ENCODE data around the gene CERCAM. TPM values are rescaled to one million over a fixed set of nuclear protein-coding genes. Genes with fewer than 3 reads are reported as not detected.
"Not testable (repeated sequence)": the region's sequence is repeated elsewhere in the genome, so short reads cannot be mapped to it uniquely, and the experiment has no call there.

Gene CERCAM
- total RNA-seq, 2 donors from 2014 or later, result 0.25 to 0.42 TPM

DNA sequence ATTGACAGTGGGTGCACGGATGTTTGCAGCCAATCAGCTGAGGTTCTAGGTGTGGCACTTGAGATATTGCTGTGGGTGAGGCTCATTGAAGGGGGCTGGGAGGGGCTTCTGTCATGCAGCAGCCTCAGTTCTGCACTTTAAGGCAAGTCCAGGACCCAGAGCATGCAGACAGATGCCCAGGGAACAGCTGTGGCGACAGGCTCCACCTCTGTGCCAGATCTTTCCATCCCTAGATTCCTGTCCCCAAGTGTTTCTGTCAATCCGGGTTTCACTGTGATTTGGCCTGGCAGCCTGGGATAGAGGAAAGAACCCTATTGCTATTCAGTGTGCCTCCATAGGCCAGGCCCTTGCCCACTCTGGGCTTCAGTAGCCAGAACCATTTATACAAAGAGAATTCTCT is 20.8 kb upstream of the CERCAM start:
- no peaks in the 10 kb centered on the region for H3K36me3 Mint-ChIP-seq (ENCODE audit: low read depth)

DNA sequence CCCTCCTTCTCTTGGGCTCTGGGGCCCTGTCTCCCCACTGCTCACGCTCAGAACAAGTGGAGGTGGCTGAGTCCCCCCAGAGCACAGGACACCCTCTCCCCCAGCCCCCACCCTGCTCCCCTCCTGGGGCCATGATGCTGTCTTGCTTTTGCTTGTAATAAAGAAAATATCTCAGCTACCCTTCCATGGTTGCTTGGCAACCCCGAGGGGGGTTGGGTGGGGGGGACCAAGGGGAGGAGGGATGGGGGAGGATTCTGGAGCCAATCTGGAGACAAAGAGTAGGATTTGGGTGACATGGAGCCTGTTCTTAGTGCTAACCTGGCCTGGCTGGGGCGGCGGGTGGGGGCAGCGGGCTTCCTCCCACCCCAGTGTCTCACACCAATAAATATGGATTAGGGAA is 16.1 kb upstream of the CERCAM start:
- Mint-ChIP-seq H3K27ac (no peak overlapping the region), H3K4me3 (no peak overlapping the region), H3K4me1 (peaks cover 2% of the 10 kb centered on the region), H3K36me3 (ENCODE audit: low read depth) (no peaks in the 10 kb centered on the region), H3K27me3 (peaks cover 17% of the 10 kb centered on the region)
- ATAC-seq (no peak), DNase-seq (no peak)
- no peaks in the 10 kb centered on the region for H3K9me3 ChIP-seq (ENCODE audit: control insufficient read depth, low read length, poor library complexity, severe bottlenecking)

More for the DNA sequence above, 20.8 kb upstream of the CERCAM start:
- Mint-ChIP-seq H3K4me1 (peaks cover 8% of the 10 kb centered on the region), H3K27ac (no peak overlapping the region), H3K4me3 (no peak overlapping the region), H3K27me3 (no peaks in the 10 kb centered on the region)
- DNase-seq, result no peak
- H3K9me3 ChIP-seq (ENCODE audit: control insufficient read depth, low read length, poor library complexity, severe bottlenecking), result no peaks in the 10 kb centered on the region
- no peak for ATAC-seq

DNA sequence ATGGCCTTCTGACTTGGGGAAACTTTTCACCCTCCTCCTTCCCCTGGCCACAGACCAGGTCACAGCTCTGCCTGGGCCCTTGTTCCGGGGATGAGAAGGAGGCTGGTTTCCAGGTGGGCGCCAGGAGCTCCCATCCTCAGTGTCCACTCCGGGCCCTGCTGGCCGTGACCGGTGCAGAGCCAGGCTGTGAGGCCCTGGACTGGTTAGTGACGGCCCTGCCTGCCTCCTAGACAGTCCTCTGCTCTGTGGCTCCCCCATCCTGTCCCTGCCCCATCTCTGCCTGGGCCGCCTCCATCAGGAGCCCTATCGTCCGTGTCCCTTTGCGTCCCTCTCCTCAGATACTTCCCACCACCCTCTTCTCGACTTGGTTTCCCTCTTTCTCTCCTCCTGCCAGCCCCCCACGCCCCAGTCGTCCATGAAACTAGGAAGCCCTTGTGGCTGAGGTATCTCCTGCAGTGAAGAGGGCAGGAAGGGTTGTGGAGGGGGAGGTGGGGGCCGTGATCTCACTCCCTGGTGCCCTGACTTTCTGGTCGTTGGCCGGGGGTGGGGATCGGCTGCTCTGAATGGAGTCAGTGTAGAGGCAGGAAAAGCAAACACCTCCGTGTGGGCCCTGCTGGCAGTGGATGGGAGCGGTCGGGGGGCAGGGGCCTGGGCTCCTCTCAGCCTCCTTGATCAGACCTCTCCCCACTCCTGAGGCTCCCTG is 15.4 kb upstream of the CERCAM start:
- DNase-seq (no peak), ATAC-seq (no peak)
- H3K27ac Mint-ChIP-seq, result no peak overlapping the region
- no peaks in the 10 kb centered on the region for H3K9me3 ChIP-seq (ENCODE audit: control insufficient read depth, low read length, poor library complexity, severe bottlenecking)
- H3K4me1 Mint-ChIP-seq, result peaks cover 2% of the 10 kb centered on the region
- no peak overlapping the region for H3K4me3 Mint-ChIP-seq
- no peaks in the 10 kb centered on the region for H3K36me3 Mint-ChIP-seq (ENCODE audit: low read depth)
- peaks cover 24% of the 10 kb centered on the region for H3K27me3 Mint-ChIP-seq

DNA sequence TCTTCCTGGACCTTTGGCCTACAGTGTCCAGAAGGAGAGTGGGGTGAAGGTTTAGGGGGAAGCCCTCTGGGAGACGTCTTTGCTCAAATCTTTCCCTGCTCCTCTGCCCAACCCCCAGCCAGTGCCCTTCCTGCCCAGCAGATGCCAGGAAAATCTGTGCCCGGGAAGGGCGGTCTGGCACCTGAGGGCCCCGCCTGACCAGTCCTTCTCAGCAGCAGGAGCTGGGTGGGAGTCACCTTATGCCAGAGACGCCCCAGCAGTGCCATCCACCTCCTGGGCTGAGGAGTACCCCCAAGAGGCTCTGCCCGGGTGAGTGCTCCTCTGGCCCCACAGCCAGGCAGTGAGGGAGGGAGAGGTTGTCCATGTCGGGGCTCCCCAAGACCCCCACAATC is 14.9 kb upstream of the CERCAM start:
- Mint-ChIP-seq H3K27ac (no peak overlapping the region), H3K4me1 (peaks cover 2% of the 10 kb centered on the region), H3K27me3 (peaks cover 26% of the 10 kb centered on the region), H3K4me3 (no peak overlapping the region), H3K36me3 (ENCODE audit: low read depth) (no peaks in the 10 kb centered on the region)
- DNase-seq, result no peak
- ATAC-seq, result no peak
- no peaks in the 10 kb centered on the region for H3K9me3 ChIP-seq (ENCODE audit: control insufficient read depth, low read length, poor library complexity, severe bottlenecking)

DNA sequence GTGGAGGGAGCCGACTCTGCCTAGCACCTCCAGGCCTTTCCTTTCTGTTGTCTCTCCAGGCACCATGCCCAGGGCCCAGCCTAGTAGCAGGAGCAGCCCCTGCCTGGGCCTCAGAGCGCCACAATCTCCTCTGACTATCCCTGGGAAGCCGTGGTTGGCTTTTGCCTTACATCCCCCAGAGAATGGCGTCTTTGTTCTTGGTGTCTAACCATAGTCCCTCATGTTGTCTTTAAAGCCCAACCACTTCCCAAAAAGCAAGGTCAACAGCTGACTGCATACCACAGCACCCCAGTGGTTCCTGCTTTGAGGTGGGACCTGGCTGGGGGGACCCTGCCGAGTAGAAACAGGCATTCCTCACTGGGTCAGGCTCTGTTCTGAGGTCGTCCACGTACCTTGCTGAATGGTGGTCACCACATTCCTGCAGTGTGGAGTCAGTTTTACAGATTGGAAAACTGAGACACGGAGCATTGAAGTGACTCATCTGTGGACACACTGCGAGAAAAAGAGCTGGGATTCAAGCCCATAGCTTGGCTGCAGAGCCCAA is 13.7 kb upstream of the CERCAM start:
- no peaks in the 10 kb centered on the region for H3K9me3 ChIP-seq (ENCODE audit: control insufficient read depth, low read length, poor library complexity, severe bottlenecking)
- Mint-ChIP-seq H3K4me3 (no peak overlapping the region), H3K36me3 (ENCODE audit: low read depth) (no peaks in the 10 kb centered on the region), H3K4me1 (peaks cover 2% of the 10 kb centered on the region), H3K27ac (no peak overlapping the region), H3K27me3 (peaks cover 32% of the 10 kb centered on the region)
- ATAC-seq, result no peak
- no peak for DNase-seq

DNA sequence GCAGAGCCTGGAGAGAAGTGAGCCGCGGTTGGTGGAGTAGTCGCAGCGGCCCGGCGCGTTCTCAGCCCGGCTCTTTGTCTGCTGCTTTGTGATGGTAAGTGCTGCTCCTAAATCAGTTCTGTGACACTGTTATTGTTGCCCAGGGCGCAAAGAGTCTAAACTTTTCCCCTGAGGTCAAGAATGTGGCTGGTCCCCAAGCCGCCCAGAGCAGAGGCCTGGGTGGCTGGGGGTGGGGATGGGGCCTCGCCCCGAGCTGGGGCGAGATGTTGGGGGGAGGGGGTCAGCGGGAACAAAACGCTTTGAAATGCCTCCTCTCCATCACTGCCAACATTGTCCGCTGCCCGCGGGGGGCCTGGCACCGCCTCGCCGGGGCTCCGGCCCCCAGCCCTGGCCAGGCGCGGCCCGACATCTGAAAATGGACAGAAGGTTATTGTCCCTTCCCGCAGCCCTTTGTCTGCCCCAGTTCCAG is 11.7 kb upstream of the CERCAM start:
- H3K9me3 ChIP-seq (ENCODE audit: control insufficient read depth, low read length, poor library complexity, severe bottlenecking), result no peaks in the 10 kb centered on the region
- ATAC-seq, result no peak
- Mint-ChIP-seq H3K36me3 (ENCODE audit: low read depth) (peaks cover 2% of the 10 kb centered on the region), H3K27ac (no peak overlapping the region), H3K4me1 (peaks cover 4% of the 10 kb centered on the region), H3K27me3 (peaks cover 37% of the 10 kb centered on the region), H3K4me3 (no peak overlapping the region)
- DNase-seq, result no peak

DNA sequence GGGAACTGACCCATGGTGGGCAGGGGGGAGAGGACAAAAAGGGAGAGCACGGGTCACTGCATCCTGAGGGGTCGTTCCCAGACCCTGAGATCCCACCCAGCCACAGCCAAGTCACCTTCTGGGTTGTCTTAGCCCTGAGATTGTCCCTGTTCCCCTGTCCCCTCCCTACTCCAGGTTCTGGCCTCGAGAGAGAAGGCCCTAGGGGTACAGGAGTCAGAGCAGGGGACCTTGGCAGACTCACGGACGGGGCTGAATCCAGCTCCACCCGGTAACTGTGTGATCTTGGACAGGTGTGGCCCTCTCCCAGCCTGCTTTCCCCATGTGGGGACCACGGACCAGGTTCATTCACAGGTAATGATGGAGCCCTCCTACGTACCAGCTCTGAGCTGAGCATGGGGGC is 11.2 kb upstream of the CERCAM start:
- Mint-ChIP-seq H3K4me1 (peaks cover 4% of the 10 kb centered on the region), H3K36me3 (ENCODE audit: low read depth) (peaks cover 3% of the 10 kb centered on the region), H3K27ac (no peak overlapping the region), H3K4me3 (no peak overlapping the region), H3K27me3 (peaks cover 42% of the 10 kb centered on the region)
- no peaks in the 10 kb centered on the region for H3K9me3 ChIP-seq (ENCODE audit: control insufficient read depth, low read length, poor library complexity, severe bottlenecking)
- DNase-seq, result no peak
- no peak for ATAC-seq

DNA sequence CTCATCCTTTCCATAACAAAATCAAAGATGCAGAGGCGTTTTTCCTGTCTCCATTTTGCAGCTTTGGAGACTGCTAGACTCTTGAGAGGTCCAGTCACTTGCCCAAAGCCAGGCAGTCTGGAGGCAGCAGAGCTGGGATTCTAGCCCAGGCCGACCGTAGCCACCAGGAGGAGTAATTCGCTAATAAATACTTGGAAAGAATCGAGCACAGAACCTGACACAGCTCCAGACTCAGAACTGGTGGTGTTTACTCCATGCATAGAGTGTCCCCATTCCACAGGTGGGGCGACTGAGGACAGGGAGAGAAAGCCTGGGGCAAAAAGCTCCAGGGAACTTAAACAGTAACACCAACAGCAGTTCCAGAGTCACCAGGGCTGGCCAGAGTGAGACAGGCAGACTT is 10.7 kb upstream of the CERCAM start:
- Mint-ChIP-seq H3K27me3 (peaks cover 47% of the 10 kb centered on the region), H3K4me1 (peaks cover 4% of the 10 kb centered on the region), H3K4me3 (no peak overlapping the region), H3K27ac (no peak overlapping the region), H3K36me3 (ENCODE audit: low read depth) (peaks cover 6% of the 10 kb centered on the region)
- DNase-seq, result no peak
- ATAC-seq, result no peak
- H3K9me3 ChIP-seq (ENCODE audit: control insufficient read depth, low read length, poor library complexity, severe bottlenecking), result no peaks in the 10 kb centered on the region

DNA sequence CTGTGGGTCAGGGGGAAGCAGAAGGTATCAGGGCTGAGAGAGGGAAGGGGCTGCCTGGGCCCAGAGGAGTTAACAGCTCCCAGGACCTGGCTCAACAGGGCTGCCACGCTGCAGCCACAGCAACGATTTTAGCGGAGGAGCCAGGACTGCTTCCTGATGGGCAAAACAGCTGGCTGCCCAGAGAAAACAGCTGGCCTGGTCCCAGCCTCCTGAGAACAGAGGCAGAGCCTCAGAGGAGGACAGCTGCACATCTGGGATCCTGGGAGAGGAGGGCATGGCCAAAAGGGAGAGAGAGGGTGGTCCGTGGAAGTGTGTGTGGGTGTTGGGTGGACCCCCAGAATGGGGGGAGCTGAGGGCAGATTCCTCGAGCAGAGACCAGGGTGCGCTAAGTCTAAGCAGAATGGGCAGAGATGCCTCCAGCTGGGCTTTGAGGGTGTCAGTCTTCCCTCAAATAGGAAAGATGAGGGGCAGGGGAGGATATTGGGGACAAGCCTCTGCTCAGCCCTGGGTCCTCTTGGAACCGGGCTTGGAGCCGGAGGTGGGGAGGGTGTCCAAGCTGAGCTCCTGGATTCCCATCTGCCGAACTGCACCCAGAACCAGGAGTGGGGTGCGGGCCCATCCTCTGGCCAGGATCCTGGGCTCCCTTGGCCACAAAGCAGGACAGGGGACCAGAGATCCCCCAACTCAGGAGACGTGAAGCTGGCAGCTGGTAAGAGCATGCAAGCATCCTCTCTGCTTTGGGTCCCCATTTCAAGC is 9.1 kb upstream of the CERCAM start:
- peaks cover 10% of the 10 kb centered on the region for H3K36me3 Mint-ChIP-seq (ENCODE audit: low read depth)
- peaks cover 6% of the 10 kb centered on the region for H3K4me1 Mint-ChIP-seq
- no peaks in the 10 kb centered on the region for H3K9me3 ChIP-seq (ENCODE audit: control insufficient read depth, low read length, poor library complexity, severe bottlenecking)
- peaks cover 62% of the 10 kb centered on the region for H3K27me3 Mint-ChIP-seq
- DNase-seq (no peak), ATAC-seq (no peak)
- H3K4me3 Mint-ChIP-seq, result no peak overlapping the region
- H3K27ac Mint-ChIP-seq, result no peak overlapping the region

DNA sequence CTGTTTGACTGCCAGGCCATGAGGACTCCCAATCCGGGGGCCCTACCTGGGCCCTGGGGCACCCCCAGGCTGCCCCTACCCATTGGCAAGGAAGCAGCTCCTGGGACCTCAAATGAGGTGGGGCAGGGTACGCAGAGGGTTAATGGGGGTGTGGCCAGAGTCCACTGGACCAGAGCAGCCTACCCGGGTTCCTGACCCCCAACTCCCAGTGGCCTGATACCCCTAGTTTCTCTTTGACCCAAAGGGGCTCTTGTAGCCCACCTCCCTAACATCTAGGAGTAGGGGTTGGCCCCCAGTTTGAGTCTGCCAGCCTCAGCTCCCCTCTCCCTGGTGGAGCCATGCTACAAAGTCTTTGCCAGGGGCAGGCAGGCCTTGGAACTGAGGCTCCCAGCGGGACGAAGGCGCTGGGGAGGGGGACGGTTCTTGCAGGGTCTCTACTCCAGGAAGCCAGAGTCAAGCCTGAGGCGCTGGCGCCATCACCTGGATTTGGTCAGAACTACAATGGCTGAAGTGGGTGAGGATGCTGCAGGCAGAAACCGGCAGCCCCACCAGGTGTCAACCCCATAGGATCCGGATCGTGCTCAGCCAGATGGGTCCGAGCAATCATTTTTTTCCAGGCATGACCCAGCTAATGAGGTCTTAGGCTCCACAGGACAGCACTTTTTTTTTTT is 8.4 kb upstream of the CERCAM start:
- peaks cover 57% of the 10 kb centered on the region for H3K27me3 Mint-ChIP-seq
- peaks cover 6% of the 10 kb centered on the region for H3K4me1 Mint-ChIP-seq
- no peak overlapping the region for H3K27ac Mint-ChIP-seq
- ATAC-seq (peak; percentile 50), DNase-seq (peak in 2 of 3 donors; percentile 29 to 31)
- H3K4me3 Mint-ChIP-seq, result no peak overlapping the region
- no peaks in the 10 kb centered on the region for H3K9me3 ChIP-seq (ENCODE audit: control insufficient read depth, low read length, poor library complexity, severe bottlenecking)
- H3K36me3 Mint-ChIP-seq (ENCODE audit: low read depth), result peaks cover 10% of the 10 kb centered on the region

DNA sequence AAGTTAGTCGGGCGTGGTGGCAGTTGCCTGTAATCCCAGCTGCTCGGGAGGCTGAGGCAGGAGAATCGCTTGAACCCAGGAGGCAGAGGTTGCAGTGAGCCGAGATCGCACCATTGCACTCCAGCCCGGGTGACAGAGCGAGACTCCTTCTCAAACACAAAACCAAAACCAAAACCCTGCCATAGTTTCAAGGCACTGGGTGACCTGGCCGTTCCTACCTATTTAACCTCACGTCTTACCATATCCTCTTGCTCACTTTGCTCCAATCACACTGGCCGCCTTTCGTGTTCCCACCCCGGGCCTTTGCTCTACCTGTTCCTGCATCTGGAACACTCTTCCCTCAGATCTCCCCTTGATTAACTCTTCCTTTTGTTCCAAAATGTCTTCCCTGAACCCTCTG is 6.9 kb upstream of the CERCAM start:
- ATAC-seq; H3K27ac Mint-ChIP-seq; H3K4me1 Mint-ChIP-seq; DNase-seq; H3K9me3 ChIP-seq (ENCODE audit: control insufficient read depth, low read length, poor library complexity, severe bottlenecking); H3K4me3 Mint-ChIP-seq: not testable (repeated sequence)
- Mint-ChIP-seq H3K36me3 (ENCODE audit: low read depth) (peaks cover 10% of the 10 kb centered on the region), H3K27me3 (peaks cover 53% of the 10 kb centered on the region)

DNA sequence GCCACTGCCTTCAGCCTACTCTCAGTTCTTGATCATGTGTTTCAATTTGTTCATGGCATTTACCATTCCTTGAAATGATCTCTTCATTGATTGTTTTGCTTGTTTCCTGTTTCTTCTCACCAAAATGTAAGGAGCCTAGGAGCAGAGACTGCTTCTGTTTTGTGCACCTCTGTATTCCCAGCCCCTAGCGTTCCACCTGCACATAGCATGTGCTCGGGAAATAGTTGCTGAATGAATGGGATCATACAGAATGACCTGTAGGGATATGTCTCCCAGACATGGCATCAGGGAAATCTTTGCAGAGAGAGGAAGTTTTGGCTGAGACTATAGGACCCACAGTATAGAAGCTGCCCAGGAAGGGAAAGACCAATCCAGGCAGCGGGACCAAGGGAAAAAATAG is 6.2 kb upstream of the CERCAM start:
- Mint-ChIP-seq H3K27me3 (peaks cover 57% of the 10 kb centered on the region), H3K27ac (no peak overlapping the region)

DNA sequence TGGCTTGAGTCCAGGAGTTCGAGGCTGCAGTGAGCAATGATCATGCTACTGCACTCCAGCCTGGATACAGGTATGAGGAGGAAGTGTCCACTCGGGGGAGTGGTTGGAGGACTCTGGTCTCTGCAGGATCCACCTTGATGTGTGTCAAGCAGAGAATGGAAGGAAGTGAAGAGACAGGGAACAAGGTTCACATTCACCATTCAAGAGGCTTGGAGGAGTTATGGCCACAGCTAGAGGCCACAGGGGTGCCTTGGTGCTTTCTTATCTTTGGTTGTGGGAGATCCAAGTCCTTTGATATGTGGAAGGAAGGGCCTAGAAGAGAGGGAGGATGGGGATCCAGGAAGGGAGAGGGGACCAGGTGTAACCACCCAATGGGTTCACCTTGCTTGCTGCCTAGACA is 5.4 kb upstream of the CERCAM start:
- no peak for DNase-seq
- peaks cover 11% of the 10 kb centered on the region for H3K4me1 Mint-ChIP-seq
- H3K27me3 Mint-ChIP-seq, result peaks cover 55% of the 10 kb centered on the region
- no peak overlapping the region for H3K4me3 Mint-ChIP-seq
- H3K27ac Mint-ChIP-seq, result no peak overlapping the region
- H3K9me3 ChIP-seq (ENCODE audit: control insufficient read depth, low read length, poor library complexity, severe bottlenecking), result no peaks in the 10 kb centered on the region
- no peak for ATAC-seq
- H3K36me3 Mint-ChIP-seq (ENCODE audit: low read depth), result peaks cover 10% of the 10 kb centered on the region

More for the DNA sequence above, 6.2 kb upstream of the CERCAM start:
- H3K36me3 Mint-ChIP-seq (ENCODE audit: low read depth), result peaks cover 10% of the 10 kb centered on the region
- no peak for DNase-seq
- H3K4me1 Mint-ChIP-seq, result peaks cover 5% of the 10 kb centered on the region
- no peaks in the 10 kb centered on the region for H3K9me3 ChIP-seq (ENCODE audit: control insufficient read depth, low read length, poor library complexity, severe bottlenecking)
- ATAC-seq, result no peak
- H3K4me3 Mint-ChIP-seq, result no peak overlapping the region
